K562 (cell line): ENCODE measurements around the gene DRAXIN. TPM values are rescaled to one million over a fixed set of nuclear protein-coding genes. Genes with fewer than 3 reads are reported as not detected.

ENCODE experiments used
- ARID4B ChIP-seq: sonication (generic); formaldehyde crosslinking; IDR thresholded peaks from 2 replicates; pipeline ENCODE4 v1.8.0; 2022; ENCODE audit warnings: mild to moderate bottlenecking, missing genetic modification reagents
- BDP1 ChIP-seq: IDR thresholded peaks from 3 replicates; pipeline ENCODE4 v1.6.1; 2011; ENCODE audit not compliant: insufficient read length, insufficient read depth
- BRD4 ChIP-seq: fragments of 200-600 bp; sonication (generic); IDR thresholded peaks from 2 replicates; pipeline ENCODE4 v1.6.1; 2017; ENCODE audit warnings: inconsistent platforms
- CTCF ChIP-seq, 3 experiments: IDR thresholded peaks in 2 of 3; conservative IDR thresholded peaks in 1 of 3; 2 replicates each; pipeline ENCODE4 v1.5.1; 2011 to 2012; ENCODE audit warnings: low read length in 3 of 3, mild to moderate bottlenecking in 3 of 3, control low read depth in 2 of 3, improper control_type of control experiment in 1 of 3, inconsistent platforms in 1 of 3, low read depth in 1 of 3, mixed read lengths in 1 of 3, moderate library complexity in 1 of 3; ENCODE audit not compliant: insufficient read depth in 2 of 3
- ESRRA ChIP-seq: fragments of 450-650 bp; IDR thresholded peaks from 2 replicates; pipeline ENCODE4 v1.6.1; 2014; ENCODE audit warnings: low read depth, mild to moderate bottlenecking, moderate library complexity, borderline replicate concordance
- EWSR1 ChIP-seq: fragments of 450-650 bp; IDR thresholded peaks from 2 replicates; pipeline ENCODE4 v1.6.1; 2018; ENCODE audit warnings: borderline replicate concordance, mild to moderate bottlenecking, low read depth, moderate library complexity; ENCODE audit not compliant: partially characterized antibody
- HES1 ChIP-seq: fragments of 450-650 bp; IDR thresholded peaks from 2 replicates; pipeline ENCODE4 v1.6.1; 2016; ENCODE audit warnings: low read depth, mild to moderate bottlenecking, moderate library complexity
- JUND ChIP-seq, 2 experiments: IDR thresholded peaks; 2 replicates in 1 of 2; 3 replicates in 1 of 2; pipeline ENCODE4 v1.6.1; 2011; ENCODE audit warnings: borderline replicate concordance in 2 of 2, low read depth in 2 of 2, low read length in 2 of 2, improper control_type of control experiment in 1 of 2, missing biosample characterization in 1 of 2, missing genetic modification characterization in 1 of 2, missing genetic modification reagents in 1 of 2
- MAFK ChIP-seq: IDR thresholded peaks from 2 replicates; pipeline ENCODE4 v1.6.1; 2011; ENCODE audit warnings: low read length, improper control_type of control experiment
- NBN ChIP-seq: fragments of 450-650 bp; IDR thresholded peaks from 2 replicates; pipeline ENCODE4 v1.6.1; 2016; ENCODE audit warnings: low read depth, mild to moderate bottlenecking
- NCOA1 ChIP-seq: fragments of 450-650 bp; IDR thresholded peaks from 2 replicates; pipeline ENCODE4 v1.6.1; 2016; ENCODE audit warnings: low read depth
- NR3C1 ChIP-seq: sonication (generic); formaldehyde crosslinking; IDR thresholded peaks from 2 replicates; pipeline ENCODE4 v1.8.1; 2022; ENCODE audit warnings: missing genetic modification reagents
- PCBP1 ChIP-seq: fragments of 200-400 bp; formaldehyde crosslinking; IDR thresholded peaks from 2 replicates; pipeline ENCODE4 v1.6.1; 2018; ENCODE audit warnings: mild to moderate bottlenecking, low read depth, low read length; ENCODE audit not compliant: poor library complexity, severe bottlenecking
- PHF21A ChIP-seq: fragments of 450-650 bp; IDR thresholded peaks from 2 replicates; pipeline ENCODE4 v1.6.1; 2017; ENCODE audit warnings: low read depth, borderline replicate concordance
- RFX5 ChIP-seq: IDR thresholded peaks from 2 replicates; pipeline ENCODE4 v1.6.1; 2011; ENCODE audit warnings: low read depth, mild to moderate bottlenecking, improper control_type of control experiment, low read length
- TAF7 ChIP-seq: fragments of 450-650 bp; IDR thresholded peaks from 2 replicates; pipeline ENCODE4 v1.6.1; 2016; ENCODE audit warnings: missing genetic modification characterization, missing compliant biosample characterization
- YBX1 ChIP-seq: fragments of 450-650 bp; IDR thresholded peaks from 2 replicates; pipeline ENCODE4 v1.7.1; 2016; ENCODE audit warnings: mild to moderate bottlenecking
- ZNF12 ChIP-seq: sonication (generic); formaldehyde crosslinking; IDR thresholded peaks from 2 replicates; pipeline ENCODE4 v1.4.0; 2020; ENCODE audit warnings: mild to moderate bottlenecking, missing genetic modification reagents
- ZNF197 ChIP-seq: fragments of 200-800 bp; sonication (Bioruptor generic); IDR thresholded peaks from 2 replicates; pipeline ENCODE4 v1.6.1; 2016; ENCODE audit warnings: low read depth, missing genetic modification characterization, missing compliant biosample characterization
- ZNF224 ChIP-seq: sonication (generic); formaldehyde crosslinking; IDR thresholded peaks from 2 replicates; pipeline ENCODE4 v1.8.0; 2022; ENCODE audit warnings: mild to moderate bottlenecking, missing genetic modification reagents
- ZNF766 ChIP-seq: fragments of 200-800 bp; sonication (Bioruptor generic); conservative IDR thresholded peaks from 2 replicates; pipeline ENCODE4 v1.6.1; 2016; ENCODE audit warnings: missing genetic modification characterization, missing compliant biosample characterization
- polyA plus RNA-seq, 8 experiments: library from polyadenylated mRNA; depleted of rRNA in 4 of 8; stranded (reverse) in 5 of 8; unstranded in 3 of 8; fragments of >200 nt; fragmentation: Nextera tagmentation in 2 of 8; fragmentation: Illumina TruSeq in 1 of 8; extraction: Ambion mirVana in 2 of 8; extraction: Trizol in 1 of 8; gene quantifications; 2 replicates each; pipeline versions ENCODE4 v1.2.1 to v1.2.3, GENCODE V29; 2011 to 2014; ENCODE audit warnings: inconsistent platforms in 1 of 8, missing spikeins in 1 of 8
- total RNA-seq, 7 experiments: library from RNA; depleted of rRNA in 6 of 7; stranded (reverse); fragments of >200 nt in 6 of 7; fragmentation: Illumina TruSeq in 2 of 7; extraction: Trizol in 2 of 7; gene quantifications; 2 replicates each; pipeline versions ENCODE4 v1.2.1 to v1.2.3, GENCODE V29; 2011 to 2021; ENCODE audit warnings: low replicate concordance in 1 of 7

The DRAXIN gene
- total and polyA plus RNA-seq, 9 of the 15 experiments (the other 6 are each of a cell fraction or from before 2014, with no cell fraction given), result 0.01 to 0.04 (median 0.01) TPM; not detected in 6

GRCh38 chr1:11729498-11730428, 38.3 kb downstream of the DRAXIN start (continued):
- TF ChIP-seq PHF21A (no peak), PCBP1 (no peak), NBN (no peak), ZNF224 (CRISPR knock-in tag) (no peak), ZNF766 (CRISPR knock-in tag) (0 out of 2 replicates have a peak, but pooled peaks have one; percentile 11), ZNF197 (CRISPR knock-in tag) (no peak), BRD4 (peak; percentile 67; the same call in 1 of the 2 replicates), EWSR1 (no peak), YBX1 (no peak), NCOA1 (peak; percentile 18; the same call in 1 of the 2 replicates), ESRRA (no peak), HES1 (no peak), JUND (IDR thresholded peaks at IDR 0.05; ENCODE audit: borderline replicate concordance, low read depth, low read length) (0 out of 2 replicates have a peak, but pooled peaks have one; percentile 8), JUND (tag; IDR thresholded peaks at IDR 0.05; ENCODE audit: borderline replicate concordance, low read depth, low read length) (peak; percentile 34; the same call in 2 of the 3 replicates), ARID4B (CRISPR knock-in tag) (no peak), NR3C1 (no peak), TAF7 (tag) (no peak), BDP1 (no peak), ZNF12 (CRISPR knock-in tag) (no peak), MAFK (no peak), RFX5 (no peak), CTCF (IDR thresholded peaks at IDR 0.05 in 2 of 3, conservative IDR thresholded peaks at IDR 0.05 in 1 of 3; ENCODE audit: insufficient read depth in 2 of 3, low read depth in 1 of 3, low read length in 3 of 3) (no peak)
